HCT116 (cell line): Measurements from ENCODE around the gene RNF11. TPM values are rescaled to one million over a fixed set of nuclear protein-coding genes. Genes with fewer than 3 reads are reported as not detected.

Source experiments
- ATAC-seq: fragments of 200-7000 bp; cut with Tn5 transposase; 2 replicates; pipeline ENCODE4 v1.9.1; 2020; ENCODE audit warnings: mild to moderate bottlenecking, moderate library complexity
- BruUV-seq: library from RNA; stranded (reverse); fragments of 400-500 nt; replicated peaks from 2 replicates; lab custom pipeline; 2021; lab: Mats Ljungman, UMichigan
- CTCF ChIA-PET: fragments of 300-600 bp; sonication (Branson Sonifier 250); formaldehyde crosslinking; loops from one replicate; lab custom pipeline; 2021; ENCODE audit warnings: antibody characterized with exemption; lab: Charles Lee
- POLR2A ChIA-PET: fragments of 300-600, 350-600 bp; sonication (Branson Sonifier 250); formaldehyde crosslinking; loops from one replicate; lab custom pipeline; 2021; ENCODE audit warnings: antibody characterized with exemption; lab: Charles Lee
- RAD21 ChIA-PET, 2 experiments: fragments of 300-600 bp; sonication (Branson Sonifier 250); formaldehyde crosslinking; loops; one replicate each; lab custom pipeline; 2023; ENCODE audit warnings: low total read pairs in 2 of 2; ENCODE audit not compliant: uncharacterized antibody in 2 of 2, unreplicated experiment in 2 of 2, low non-redundant PET in 1 of 2; lab: Charles Lee
- DNase-seq: peaks from one replicate; pipeline ENCODE4 v3.0.0-alpha.2; 2010; ENCODE audit warnings: low read depth, low spot score
- H2AFZ ChIP-seq: fragments of 200-600 bp; shearing (Covaris generic), sonication (generic); 2 replicates; pipeline ENCODE4 v1.6.1; 2017; ENCODE audit warnings: low read depth, mixed run types, mixed read lengths, antibody characterized with exemption, low read length; ENCODE audit not compliant: poor library complexity, severe bottlenecking
- H3K27ac ChIP-seq: 2 replicates; pipeline ENCODE4 v1.5.1; 2012; ENCODE audit warnings: low read depth, low read length
- H3K27me3 ChIP-seq: fragments of 200-600 bp; sonication (generic); 2 replicates; pipeline ENCODE4 v1.6.1; 2016; ENCODE audit warnings: mixed run types, low read length, mixed read lengths; ENCODE audit not compliant: insufficient read depth
- H3K36me3 ChIP-seq, 2 experiments: fragments of 200-500 bp in 1 of 2; fragments of 200-600 bp in 1 of 2; sonication (Bioruptor generic) in 1 of 2; sonication (generic) in 1 of 2; 2 replicates each; pipeline versions ENCODE4 v1.5.1 to v1.6.1; 2014 to 2016; ENCODE audit warnings: low read length in 2 of 2, inconsistent platforms in 1 of 2, mixed read lengths in 1 of 2, mixed run types in 1 of 2; ENCODE audit not compliant: insufficient read depth in 2 of 2, control insufficient read depth in 1 of 2
- H3K4me1 ChIP-seq, 2 experiments: fragments of 200-600 bp in 1 of 2; sonication (generic) in 1 of 2; 2 replicates each; pipeline versions ENCODE4 v1.5.1 to v1.6.1; 2012 to 2017; ENCODE audit warnings: low read length in 2 of 2, inconsistent platforms in 1 of 2, mild to moderate bottlenecking in 1 of 2, mixed read lengths in 1 of 2, mixed run types in 1 of 2, moderate library complexity in 1 of 2; ENCODE audit not compliant: insufficient read depth in 2 of 2, control insufficient read depth in 1 of 2
- H3K4me2 ChIP-seq: fragments of 200-600 bp; sonication (generic); 2 replicates; pipeline ENCODE4 v1.6.1; 2017; ENCODE audit warnings: mixed run types, low read length, mixed read lengths
- H3K4me3 ChIP-seq, 2 experiments: fragments of 200-600 bp in 1 of 2; sonication (generic) in 1 of 2; replicated peaks in 1 of 2; 2 replicates each; pipeline ENCODE4 v1.5.1; 2011 to 2016; ENCODE audit warnings: low read length in 2 of 2, control low read depth in 1 of 2, low read depth in 1 of 2, mild to moderate bottlenecking in 1 of 2, mixed read lengths in 1 of 2, mixed run types in 1 of 2
- H3K79me2 ChIP-seq: fragments of 200-600 bp; sonication (generic); 2 replicates; pipeline ENCODE4 v1.6.1; 2017; ENCODE audit warnings: mild to moderate bottlenecking, mixed run types, low read length, moderate library complexity, mixed read lengths; ENCODE audit not compliant: insufficient read depth
- H3K9ac ChIP-seq: fragments of 200-600 bp; sonication (generic); 2 replicates; pipeline ENCODE4 v1.6.1; 2016; ENCODE audit warnings: low read length, mixed read lengths
- H3K9me2 ChIP-seq: fragments of 200-600 bp; sonication (generic), shearing (Covaris generic); 2 replicates; pipeline ENCODE4 v1.6.1; 2017; ENCODE audit warnings: mixed run types, mild to moderate bottlenecking, moderate library complexity; ENCODE audit not compliant: insufficient read depth
- H3K9me3 ChIP-seq, 2 experiments: fragments of 200-500 bp in 1 of 2; fragments of 200-600 bp in 1 of 2; sonication (Bioruptor generic) in 1 of 2; sonication (generic) in 1 of 2; 2 replicates each; pipeline ENCODE4 v1.6.1; 2014 to 2017; ENCODE audit warnings: low read length in 2 of 2, mixed read lengths in 2 of 2, inconsistent platforms in 1 of 2, low read depth in 1 of 2, mild to moderate bottlenecking in 1 of 2, mixed run types in 1 of 2, moderate library complexity in 1 of 2; ENCODE audit not compliant: control insufficient read depth in 1 of 2, insufficient read depth in 1 of 2
- H4K20me1 ChIP-seq: fragments of 200-600 bp; sonication (generic), shearing (Covaris generic); 2 replicates; pipeline ENCODE4 v1.6.1; 2017; ENCODE audit warnings: mixed run types, mild to moderate bottlenecking, moderate library complexity; ENCODE audit not compliant: insufficient read depth
- CBX3 ChIP-seq: IDR thresholded peaks from 2 replicates; pipeline ENCODE4 v1.6.1; 2012; ENCODE audit warnings: low read depth
- CEBPB ChIP-seq: IDR thresholded peaks from 2 replicates; pipeline ENCODE4 v1.6.1; 2012; ENCODE audit warnings: low read depth
- ELF1 ChIP-seq: IDR thresholded peaks from 2 replicates; pipeline ENCODE4 v1.6.1; 2012; ENCODE audit warnings: low read depth, borderline replicate concordance
- EZH2 ChIP-seq: fragments of 200-600 bp; sonication (generic); IDR thresholded peaks from 2 replicates; pipeline ENCODE4 v1.6.1; 2017; ENCODE audit warnings: antibody characterized with exemption, mixed run types
- FOSL1 ChIP-seq: IDR thresholded peaks from 2 replicates; pipeline ENCODE4 v1.6.1; 2012; ENCODE audit warnings: low read depth
- MAX ChIP-seq: IDR thresholded peaks from 2 replicates; pipeline ENCODE4 v1.6.1; 2012
- POLR2A ChIP-seq: IDR thresholded peaks from 2 replicates; pipeline ENCODE4 v1.7.0; 2011; ENCODE audit warnings: borderline replicate concordance; ENCODE audit not compliant: insufficient read depth, insufficient read length; ENCODE audit errors: extremely low read depth
- REST ChIP-seq: IDR thresholded peaks from 2 replicates; pipeline ENCODE4 v1.6.1; 2012; ENCODE audit warnings: low read depth
- SIN3A ChIP-seq: IDR thresholded peaks from 2 replicates; pipeline ENCODE4 v1.6.1; 2012; ENCODE audit warnings: low read depth
- SP1 ChIP-seq: IDR thresholded peaks from 2 replicates; pipeline ENCODE4 v1.6.1; 2012; ENCODE audit warnings: low read depth
- TCF7L2 ChIP-seq: IDR thresholded peaks from 2 replicates; pipeline ENCODE4 v1.7.0; 2011; ENCODE audit warnings: borderline replicate concordance, inconsistent platforms; ENCODE audit not compliant: insufficient read depth, insufficient read length; ENCODE audit errors: extremely low read depth
- YY1 ChIP-seq: IDR thresholded peaks from 2 replicates; pipeline ENCODE4 v1.6.1; 2011; ENCODE audit warnings: low read length, low read depth, moderate library complexity, mild to moderate bottlenecking; ENCODE audit not compliant: insufficient replicate concordance; ENCODE audit errors: extremely low read depth
- ZFX ChIP-seq: fragments of 450-650 bp; IDR thresholded peaks from 2 replicates; pipeline ENCODE4 v1.6.1; 2017
- intact Hi-C: fragments of 100-400 bp; cut with micrococcal nuclease; formaldehyde crosslinking; loops from 2 replicates; pipeline ENCODE4 v1.10.0; 2022
- total RNA-seq: library from RNA; stranded (reverse); gene quantifications from one replicate; pipeline ENCODE4 v1.2.1, GENCODE V29; 2021; ENCODE audit not compliant: unreplicated experiment

RNF11 gene
- total RNA-seq, 1 experiment from 2014 or later: 60.9 TPM

- RAD21 ChIA-PET: no interaction called here
- no peak overlapping the region for H3K27ac ChIP-seq
- no peaks in the 10 kb centered on the region for H3K27me3 ChIP-seq
- DNase-seq: no peak
- no peaks in the 10 kb centered on the region for H3K9me3 ChIP-seq
- no peak overlapping the region; the same call in 1 of the 2 replicates for H3K4me2 ChIP-seq
- peaks cover 12 to 23% of the 10 kb centered on the region in 2 experiments for H3K4me1 ChIP-seq
- no peak overlapping the region for H3K4me3 ChIP-seq
- H4K20me1 ChIP-seq: no peaks in the 10 kb centered on the region
- H2AFZ ChIP-seq: no peak overlapping the region
- H3K9me2 ChIP-seq: no peaks in the 10 kb centered on the region
- H3K79me2 ChIP-seq: no peaks in the 10 kb centered on the region
- no peaks in the 10 kb centered on the region for H3K36me3 ChIP-seq
- no TSS peak for BruUV-seq
- TF ChIP-seq TCF7L2: no peak
- TF ChIP-seq ELF1: no peak
- TF ChIP-seq ZFX: no peak
- TF ChIP-seq EZH2: no peak
- TF ChIP-seq CEBPB: no peak
- no peak for TF ChIP-seq FOSL1
- TF ChIP-seq CBX3: no peak
- TF ChIP-seq, all 23 proteins: peak for 0
- ChIA-PET POLR2A (no interaction called here), CTCF (no interaction called here)
- intact Hi-C loops: no loop called here
- no peak for ATAC-seq
- H3K9ac ChIP-seq: no peak overlapping the region
Measured at GRCh38 chr1:51231120-51231519, 5.0 kb upstream of the RNF11 start.

GRCh38 chr1:51231896-51232295, 4.2 kb upstream of the RNF11 start:
- no peak overlapping the region for H2AFZ ChIP-seq
- no peak overlapping the region for H3K4me2 ChIP-seq
- no peak for TF ChIP-seq CEBPB
- no peak for TF ChIP-seq MAX
- TF ChIP-seq REST: no peak
- no peak for TF ChIP-seq POLR2A
- TF ChIP-seq YY1: no peak
- TF ChIP-seq EZH2: no peak
- no peak for TF ChIP-seq CBX3
- TF ChIP-seq TCF7L2: no peak
- TF ChIP-seq SP1: no peak
- no peak for TF ChIP-seq ZFX
- no peak for TF ChIP-seq SIN3A
- TF ChIP-seq, all 23 proteins: peak for 0
- intact Hi-C loops: no loop called here
- Histone ChIP-seq H3K36me3 (no peaks in the 10 kb centered on the region), H3K79me2 (peaks cover 5% of the 10 kb centered on the region), H3K9ac (no peak overlapping the region), H3K9me2 (no peaks in the 10 kb centered on the region), H3K9me3 (no peaks in the 10 kb centered on the region), H3K4me3 (no peak overlapping the region), H4K20me1 (no peaks in the 10 kb centered on the region), H3K4me1 (peaks cover 12 to 23% of the 10 kb centered on the region in 2 experiments), H3K27ac (no peak overlapping the region), H3K27me3 (no peaks in the 10 kb centered on the region)
- POLR2A ChIA-PET: no interaction called here
- BruUV-seq: no TSS peak
- RAD21 ChIA-PET: no interaction called here
- no peak for DNase-seq
- no peak for ATAC-seq
- CTCF ChIA-PET: interaction anchor here (1.3 kb wide), 1 partner anchor 40 kb away, joined by 4 read pairs; no protein-coding TSS in a partner anchor
